Psoas muscle (tissue), 8 donors: Measurements from ENCODE around the gene TSC22D2. TPM values are rescaled to one million over a fixed set of nuclear protein-coding genes. Genes with fewer than 3 reads are reported as not detected.

Experiments
- ATAC-seq, 4 donors: fragments of 200-7000 bp; cut with Tn5 transposase; one replicate each; pipeline ENCODE4 v1.9.1; 2020; ENCODE audit warnings: moderate library complexity in 3 of 4, mild to moderate bottlenecking in 2 of 4
- DNase-seq, 2 donors: peaks; one replicate each; pipeline ENCODE4 v3.0.0-alpha.2; 2020
- H3K27ac ChIP-seq: fragments of 200-600 bp; one replicate; pipeline ENCODE4 v1.8.0; 2022
- H3K27me3 ChIP-seq, 3 donors: fragments of 200-600 bp in 1 of 3; one replicate each; pipeline versions ENCODE4 v1.6.1 to v1.8.0; 2013 to 2022; ENCODE audit warnings: low read length in 2 of 3, mild to moderate bottlenecking in 2 of 3, moderate library complexity in 1 of 3; ENCODE audit not compliant: insufficient read depth in 3 of 3
- H3K36me3 ChIP-seq, 2 donors: fragments of 200-600 bp in 1 of 2; one replicate each; pipeline versions ENCODE4 v1.6.1 to v1.8.0; 2013 to 2022; ENCODE audit warnings: low read depth in 1 of 2, mild to moderate bottlenecking in 1 of 2, moderate library complexity in 1 of 2; ENCODE audit not compliant: insufficient read depth in 1 of 2
- H3K4me1 ChIP-seq: fragments of 200-600 bp; one replicate; pipeline ENCODE4 v1.8.0; 2022
- H3K4me3 ChIP-seq: fragments of 200-600 bp; one replicate; pipeline ENCODE4 v1.8.0; 2022; ENCODE audit warnings: mild to moderate bottlenecking
- H3K9me3 ChIP-seq: fragments of 200-600 bp; one replicate; pipeline ENCODE4 v1.8.0; 2022
- WGBS, 3 donors: extraction: QIAGEN DNeasy Blood & Tissue Kit; methylation state at CpG; one replicate each; pipeline versions ENCODE4 v1.1.6 to v1.1.7; 2013; 5-methylcytosine and 5-hydroxymethylcytosine counted together
- intact Hi-C, 2 donors: fragments of 100-400 bp; cut with DNase I; formaldehyde crosslinking; loops; one replicate each; pipeline versions ENCODE4 v1.11.0 to v1.14.2; 2022
- polyA plus RNA-seq, 3 donors: library from polyadenylated mRNA; stranded (reverse); fragments of 200-250 nt; gene quantifications; one replicate each; pipeline ENCODE4 v1.2.3, GENCODE V29; 2013
- total RNA-seq, 4 donors: library from RNA; stranded (reverse); fragmentation: NEBNext Ultra II Directional in 2 of 4; extraction: Animal tissue kit (Norgen Biotek cat#: 25700) in 2 of 4; gene quantifications; one replicate each; pipeline versions ENCODE4 v1.2.1 to v1.2.4, GENCODE V29; 2021 to 2023
- TF ChIP-seq, protein P1 (sequence below): fragments of 200-600 bp; IDR thresholded peaks from one replicate; pipeline ENCODE4 v1.8.0; 2022; ENCODE audit warnings: antibody characterized with exemption
- donor health status: healthy with polysubstance abuse.
- donor health status: DM: no; HTN: no; CAD: no; lungs with moderate emphysema.
- donor health status: Bipolar disorder and iron deficiency.
- donor health status: healthy.
- donor health status: DM: yes; HTN: yes; CAD: no.
- donor health status: DM: no; HTN: no; CAD: no.
- donor health status: DM: no; HTN: no; CAD: no.
- donor health status: DM: yes; HTN: yes; CAD: no.

Gene TSC22D2
- total and polyA plus RNA-seq, 7 donors: 10.4 to 63.6 (median 29.7) TPM

DNA sequence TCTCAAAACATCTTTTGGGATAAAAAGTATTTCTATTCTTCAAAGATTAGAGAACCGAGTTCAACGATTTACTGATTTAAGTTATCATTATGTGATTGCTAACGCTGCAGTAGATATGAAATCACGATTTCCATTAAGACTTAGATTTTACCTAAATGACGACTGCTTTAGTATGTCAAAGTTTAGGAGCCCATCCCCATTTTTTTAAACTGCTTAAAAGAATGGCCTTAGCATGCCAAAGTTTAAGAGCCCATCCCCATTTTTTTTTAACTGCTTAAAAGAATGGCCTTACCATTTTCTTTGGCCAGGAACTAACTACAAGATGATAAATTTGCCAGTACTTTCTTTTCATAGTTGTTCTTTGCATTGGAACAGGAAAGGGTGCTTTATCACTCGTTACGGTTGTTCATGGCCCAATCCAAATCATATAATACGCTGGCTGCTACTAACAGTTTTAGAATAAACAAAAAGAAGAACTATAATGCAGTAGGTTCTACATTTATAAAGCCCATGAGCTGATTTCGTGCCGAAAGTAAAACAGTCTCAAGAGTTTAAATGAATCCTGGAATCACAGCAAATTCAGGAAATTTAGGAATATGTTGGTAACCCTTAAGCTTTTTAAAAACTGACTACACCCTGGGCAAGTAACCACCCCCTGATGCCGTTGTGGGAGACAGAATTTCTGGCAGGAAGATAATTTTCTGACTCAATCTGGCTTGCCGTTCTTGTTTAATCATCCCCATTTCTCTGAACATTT is 869 bp upstream of the TSC22D2 start:
- Histone ChIP-seq H3K36me3 (no peaks in the 10 kb centered on the region), H3K9me3 (no peaks in the 10 kb centered on the region), H3K27ac (peak overlapping the region; percentile 99), H3K4me1 (peaks cover 7% of the 10 kb centered on the region), H3K4me3 (peak overlapping the region; percentile 88), H3K27me3 (no peaks in the 10 kb centered on the region)
- no peak for ATAC-seq
- intact Hi-C loops: loop anchor here in 1 of 2 donors (5.0 kb wide), 3 partner anchors 35 to 170 kb away; no protein-coding TSS in a partner anchor
- WGBS, 3 donors: 27 to 30% (median 28%) methylated on average over 12 of the region's 12 CpGs
- no peak for DNase-seq
- TF ChIP-seq, protein P1, sequence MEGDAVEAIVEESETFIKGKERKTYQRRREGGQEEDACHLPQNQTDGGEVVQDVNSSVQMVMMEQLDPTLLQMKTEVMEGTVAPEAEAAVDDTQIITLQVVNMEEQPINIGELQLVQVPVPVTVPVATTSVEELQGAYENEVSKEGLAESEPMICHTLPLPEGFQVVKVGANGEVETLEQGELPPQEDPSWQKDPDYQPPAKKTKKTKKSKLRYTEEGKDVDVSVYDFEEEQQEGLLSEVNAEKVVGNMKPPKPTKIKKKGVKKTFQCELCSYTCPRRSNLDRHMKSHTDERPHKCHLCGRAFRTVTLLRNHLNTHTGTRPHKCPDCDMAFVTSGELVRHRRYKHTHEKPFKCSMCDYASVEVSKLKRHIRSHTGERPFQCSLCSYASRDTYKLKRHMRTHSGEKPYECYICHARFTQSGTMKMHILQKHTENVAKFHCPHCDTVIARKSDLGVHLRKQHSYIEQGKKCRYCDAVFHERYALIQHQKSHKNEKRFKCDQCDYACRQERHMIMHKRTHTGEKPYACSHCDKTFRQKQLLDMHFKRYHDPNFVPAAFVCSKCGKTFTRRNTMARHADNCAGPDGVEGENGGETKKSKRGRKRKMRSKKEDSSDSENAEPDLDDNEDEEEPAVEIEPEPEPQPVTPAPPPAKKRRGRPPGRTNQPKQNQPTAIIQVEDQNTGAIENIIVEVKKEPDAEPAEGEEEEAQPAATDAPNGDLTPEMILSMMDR: no peak

DNA sequence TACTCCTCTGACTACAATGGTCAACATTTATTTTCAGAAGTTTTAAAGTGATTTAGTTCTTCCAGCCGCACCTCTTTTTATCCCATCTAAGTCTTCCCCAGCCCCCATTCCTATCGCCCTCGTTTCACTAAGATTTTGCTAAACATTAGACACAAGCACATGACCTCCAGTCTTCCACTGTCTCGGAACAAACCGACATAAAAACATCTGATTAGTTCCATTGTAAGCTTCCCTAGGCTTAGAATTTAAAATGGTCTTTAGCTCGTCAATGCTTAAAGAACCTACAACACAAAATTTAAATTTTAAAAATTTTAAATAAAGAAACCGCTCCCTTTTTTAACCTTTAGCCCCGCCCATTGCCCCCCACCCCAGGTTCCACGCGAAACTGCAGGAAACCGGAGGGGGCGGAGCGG is 284 bp upstream of the TSC22D2 start:
- ATAC-seq (no peak), DNase-seq (no peak)
- TF ChIP-seq, protein P1: no peak
- no peaks in the 10 kb centered on the region for H3K9me3 ChIP-seq
- H3K27ac ChIP-seq: peak overlapping the region; percentile 99
- H3K27me3 ChIP-seq: no peaks in the 10 kb centered on the region
- peak overlapping the region; percentile 88 for H3K4me3 ChIP-seq
- no peaks in the 10 kb centered on the region for H3K36me3 ChIP-seq
- peaks cover 9% of the 10 kb centered on the region for H3K4me1 ChIP-seq
- 0 to 1% (median 0%) methylated on average over 13 of the region's 13 CpGs for WGBS, 3 donors
- intact Hi-C loops: loop anchor here in 1 of 2 donors (5.0 kb wide), 3 partner anchors 36 to 171 kb away; no protein-coding TSS in a partner anchor

DNA sequence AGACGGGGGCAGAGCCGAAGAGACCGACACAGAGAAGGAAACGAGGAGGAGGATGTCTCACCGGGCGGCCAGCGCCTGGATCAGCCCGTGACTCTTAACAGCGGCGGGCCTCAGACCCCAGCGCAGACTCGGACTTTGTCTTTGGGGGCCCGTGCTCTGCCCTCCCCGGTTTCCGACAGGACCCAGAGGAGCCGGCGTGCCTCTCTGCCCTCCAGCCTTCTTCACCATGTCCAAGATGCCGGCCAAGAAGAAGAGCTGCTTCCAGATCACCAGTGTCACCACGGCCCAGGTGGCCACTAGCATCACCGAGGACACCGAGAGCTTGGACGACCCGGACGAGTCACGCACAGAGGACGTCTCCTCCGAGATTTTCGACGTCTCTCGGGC is 1.0 kb downstream of the TSC22D2 start:
- ATAC-seq (peak; percentile 2 to 15 (median 5)), DNase-seq (no peak)
- intact Hi-C loops: loop anchor here in 1 of 2 donors (5.0 kb wide), 3 partner anchors 37 to 172 kb away; no protein-coding TSS in a partner anchor
- H3K4me1 ChIP-seq: peaks cover 22% of the 10 kb centered on the region
- H3K27ac ChIP-seq: peak overlapping the region; percentile 99
- 0% methylated on average over 29 to 30 of the region's 30 CpGs for WGBS, 3 donors
- no peaks in the 10 kb centered on the region for H3K27me3 ChIP-seq
- TF ChIP-seq, protein P1: no peak
- peak overlapping the region; percentile 88 for H3K4me3 ChIP-seq
- H3K9me3 ChIP-seq: no peaks in the 10 kb centered on the region
- H3K36me3 ChIP-seq: no peaks in the 10 kb centered on the region

GRCh38 chr3:150409512-150410310 is 1.6 kb downstream of the TSC22D2 start:
- Histone ChIP-seq H3K9me3 (no peaks in the 10 kb centered on the region), H3K4me1 (peaks cover 28% of the 10 kb centered on the region), H3K27me3 (no peaks in the 10 kb centered on the region), H3K4me3 (peak overlapping the region; percentile 88), H3K27ac (peak overlapping the region; percentile 99), H3K36me3 (no peaks in the 10 kb centered on the region)
- intact Hi-C loops: loop anchor here (2.0 to 5.0 kb wide), 7 partner anchors 37 to 172 kb away; no protein-coding TSS in a partner anchor
- ATAC-seq: peak; percentile 61 to 69 (median 62)
- WGBS, 3 donors: 0 to 1% (median 0%) methylated on average over 59 to 72 of the region's 72 CpGs
- peak; percentile 79 to 90 for DNase-seq
- TF ChIP-seq, protein P1: peak; percentile 59
